Trophoblast cell (in vitro differentiated cells and primary cell): ENCODE results near the gene LAMA2.

Experiments
- DNase-seq, 2 donors: peaks; one replicate each; pipeline ENCODE4 v3.0.0-alpha.2; 2016
- H2AFZ ChIP-seq: 2 replicates; pipeline ENCODE4 v1.6.1; 2013; ENCODE audit warnings: low read length, moderate library complexity, mild to moderate bottlenecking; ENCODE audit not compliant: insufficient read depth, poor library complexity
- H2AK5ac ChIP-seq: 2 replicates; pipeline ENCODE4 v1.6.1; 2013; ENCODE audit warnings: mild to moderate bottlenecking, low read length
- H2BK120ac ChIP-seq: 2 replicates; pipeline ENCODE4 v1.6.1; 2013; ENCODE audit warnings: low read length, mild to moderate bottlenecking, moderate library complexity; ENCODE audit not compliant: insufficient read depth, poor library complexity
- H2BK12ac ChIP-seq: 2 replicates; pipeline ENCODE4 v1.6.1; 2013; ENCODE audit warnings: mild to moderate bottlenecking, low read length, moderate library complexity
- H2BK5ac ChIP-seq: 2 replicates; pipeline ENCODE4 v1.6.1; 2013; ENCODE audit warnings: low read length, low read depth, moderate library complexity, mild to moderate bottlenecking; ENCODE audit not compliant: poor library complexity
- H3K14ac ChIP-seq: 2 replicates; pipeline ENCODE4 v1.6.1; 2013; ENCODE audit warnings: mild to moderate bottlenecking, low read length
- H3K18ac ChIP-seq: 2 replicates; pipeline ENCODE4 v1.6.1; 2013; ENCODE audit warnings: mild to moderate bottlenecking, low read length
- H3K23ac ChIP-seq: 2 replicates; pipeline ENCODE4 v1.6.1; 2013; ENCODE audit warnings: low read length
- H3K27ac ChIP-seq: 2 replicates; pipeline ENCODE4 v1.5.1; 2013; ENCODE audit warnings: low read depth, mild to moderate bottlenecking, inconsistent platforms, low read length, moderate library complexity
- H3K27me3 ChIP-seq: 2 replicates; pipeline ENCODE4 v1.6.1; 2013; ENCODE audit warnings: inconsistent platforms, mild to moderate bottlenecking, low read length, moderate library complexity; ENCODE audit not compliant: insufficient read depth
- H3K36me3 ChIP-seq, 2 experiments: 1 replicate in 1 of 2; 2 replicates in 1 of 2; pipeline ENCODE4 v1.6.1; 2013; ENCODE audit warnings: low read length in 2 of 2, mild to moderate bottlenecking in 2 of 2, moderate library complexity in 1 of 2; ENCODE audit not compliant: insufficient read depth in 2 of 2, control insufficient read depth in 1 of 2
- H3K4ac ChIP-seq: 2 replicates; pipeline ENCODE4 v1.6.1; 2013; ENCODE audit warnings: low read depth, mild to moderate bottlenecking, low read length, moderate library complexity
- H3K4me1 ChIP-seq, 2 experiments: 1 replicate in 1 of 2; 2 replicates in 1 of 2; pipeline ENCODE4 v1.6.1; 2013; ENCODE audit warnings: low read length in 2 of 2, mild to moderate bottlenecking in 2 of 2, moderate library complexity in 1 of 2; ENCODE audit not compliant: insufficient read depth in 2 of 2, control insufficient read depth in 1 of 2
- H3K4me2 ChIP-seq: 2 replicates; pipeline ENCODE4 v1.6.1; 2013; ENCODE audit warnings: inconsistent platforms, mild to moderate bottlenecking, low read length, moderate library complexity
- H3K4me3 ChIP-seq: 2 replicates; pipeline ENCODE4 v1.5.1; 2013; ENCODE audit warnings: mild to moderate bottlenecking, low read depth, low read length, inconsistent platforms
- H3K79me1 ChIP-seq: one replicate; pipeline ENCODE4 v1.6.1; 2013; ENCODE audit warnings: low read length
- H3K79me2 ChIP-seq: 2 replicates; pipeline ENCODE4 v1.6.1; 2013; ENCODE audit warnings: low read length, mild to moderate bottlenecking; ENCODE audit not compliant: control insufficient read depth, insufficient read depth, poor library complexity
- H3K9ac ChIP-seq: 2 replicates; pipeline ENCODE4 v1.6.1; 2013; ENCODE audit warnings: mild to moderate bottlenecking, low read length
- H3K9me3 ChIP-seq: 2 replicates; pipeline ENCODE4 v1.6.1; 2013; ENCODE audit warnings: low read depth, mild to moderate bottlenecking, control low read depth, inconsistent platforms, low read length; ENCODE audit not compliant: insufficient read depth
- H4K12ac ChIP-seq: 2 replicates; pipeline ENCODE4 v1.6.1; 2013; ENCODE audit warnings: low read depth, mild to moderate bottlenecking, low read length, moderate library complexity
- H4K8ac ChIP-seq: 2 replicates; pipeline ENCODE4 v1.6.1; 2013; ENCODE audit warnings: low read depth, mild to moderate bottlenecking, low read length, moderate library complexity
- H4K91ac ChIP-seq: one replicate; pipeline ENCODE4 v1.6.1; 2013; ENCODE audit warnings: low read depth, mild to moderate bottlenecking, low read length, moderate library complexity
- WGBS: extraction: QIAGEN DNeasy Blood & Tissue Kit; methylation state at CpG from one replicate; pipeline ENCODE4 v1.1.7; 2013; ENCODE audit warnings: missing lambda C conversion rate; ENCODE audit not compliant: insufficient read length, insufficient coverage; ENCODE audit errors: extremely low coverage; 5-methylcytosine and 5-hydroxymethylcytosine counted together

LAMA2 gene

GRCh38 chr6:129555206-129555832 lies 672.4 kb downstream of the LAMA2 start:
- H2AFZ ChIP-seq: no peak overlapping the region
- H4K8ac ChIP-seq: no peak overlapping the region
- H3K4me1 ChIP-seq: peaks cover 0 to 4% of the 10 kb centered on the region in 2 experiments
- DNase-seq: no peak
- no peak overlapping the region for H3K14ac ChIP-seq
- no peak overlapping the region for H2AK5ac ChIP-seq
- no peak overlapping the region for H3K23ac ChIP-seq
- H4K12ac ChIP-seq: no peak overlapping the region
- no peak overlapping the region for H3K4ac ChIP-seq
- no peaks in the 10 kb centered on the region for H3K79me2 ChIP-seq
- H2BK12ac ChIP-seq: no peak overlapping the region
- no peak overlapping the region for H4K91ac ChIP-seq
- H3K79me1 ChIP-seq: peaks cover 2% of the 10 kb centered on the region
- WGBS: no CpG with 5 or more reads among the region's 5 CpGs
- H3K36me3 ChIP-seq: peaks cover 0 to 2% of the 10 kb centered on the region in 2 experiments
- H3K27ac ChIP-seq: no peak overlapping the region
- no peak overlapping the region for H2BK120ac ChIP-seq
- no peaks in the 10 kb centered on the region for H3K27me3 ChIP-seq
- no peak overlapping the region for H3K4me2 ChIP-seq
- no peak overlapping the region for H3K4me3 ChIP-seq
- no peak overlapping the region for H2BK5ac ChIP-seq
- H3K9ac ChIP-seq: no peak overlapping the region
- H3K9me3 ChIP-seq: no peaks in the 10 kb centered on the region
- no peak overlapping the region for H3K18ac ChIP-seq

GRCh38 chr6:129558248-129558647 lies 675.3 kb downstream of the LAMA2 start:
- Histone ChIP-seq H3K9me3 (no peaks in the 10 kb centered on the region), H4K91ac (no peak overlapping the region), H2BK12ac (no peak overlapping the region), H3K4ac (no peak overlapping the region), H3K36me3 (no peaks in the 10 kb centered on the region), H2AK5ac (no peak overlapping the region), H3K14ac (no peak overlapping the region), H3K9ac (no peak overlapping the region), H4K8ac (no peak overlapping the region), H3K18ac (no peak overlapping the region), H3K23ac (no peak overlapping the region), H2BK5ac (no peak overlapping the region), H3K79me2 (no peaks in the 10 kb centered on the region), H4K12ac (no peak overlapping the region), H3K27ac (no peak overlapping the region), H3K4me3 (no peak overlapping the region), H2BK120ac (no peak overlapping the region), H3K4me1 (no peaks in the 10 kb centered on the region), H3K27me3 (no peaks in the 10 kb centered on the region), H3K79me1 (no peaks in the 10 kb centered on the region), H3K4me2 (no peak overlapping the region), H2AFZ (no peak overlapping the region)
- WGBS: no CpG with 5 or more reads among the region's 1 CpG
- DNase-seq: no peak

GRCh38 chr6:129565366-129565765 lies 682.4 kb downstream of the LAMA2 start:
- Histone ChIP-seq H4K8ac (no peak overlapping the region), H2AK5ac (no peak overlapping the region), H3K23ac (no peak overlapping the region), H3K4ac (no peak overlapping the region), H3K79me2 (no peaks in the 10 kb centered on the region), H4K91ac (no peak overlapping the region), H3K4me2 (no peak overlapping the region), H3K27me3 (no peaks in the 10 kb centered on the region), H3K9me3 (no peaks in the 10 kb centered on the region), H3K27ac (no peak overlapping the region), H3K79me1 (no peaks in the 10 kb centered on the region), H3K9ac (no peak overlapping the region), H4K12ac (no peak overlapping the region), H3K4me3 (no peak overlapping the region), H2BK5ac (no peak overlapping the region), H3K14ac (no peak overlapping the region), H3K18ac (no peak overlapping the region), H3K36me3 (no peaks in the 10 kb centered on the region), H2BK120ac (no peak overlapping the region), H3K4me1 (peaks cover 6% of the 10 kb centered on the region in 2 experiments), H2BK12ac (no peak overlapping the region), H2AFZ (no peak overlapping the region)
- DNase-seq: peak; percentile 56 to 85
- WGBS: no CpG with 5 or more reads among the region's 4 CpGs

- no peaks in the 10 kb centered on the region for H3K79me2 ChIP-seq
- no peak overlapping the region for H3K14ac ChIP-seq
- H4K12ac ChIP-seq: no peak overlapping the region
- H2BK12ac ChIP-seq: peak overlapping the region; percentile 52
- peak overlapping the region; percentile 53 for H2BK5ac ChIP-seq
- no CpG with 5 or more reads among the region's 2 CpGs for WGBS
- no peak overlapping the region for H3K4ac ChIP-seq
- DNase-seq: no peak
- H3K9me3 ChIP-seq: no peaks in the 10 kb centered on the region
- no peak overlapping the region for H3K18ac ChIP-seq
- no peak overlapping the region for H4K8ac ChIP-seq
- no peaks in the 10 kb centered on the region for H3K27me3 ChIP-seq
- no peak overlapping the region for H4K91ac ChIP-seq
- H2AFZ ChIP-seq: no peak overlapping the region
- no peaks in the 10 kb centered on the region for H3K36me3 ChIP-seq
- H3K4me2 ChIP-seq: no peak overlapping the region
- H3K79me1 ChIP-seq: no peaks in the 10 kb centered on the region
- peak overlapping the region; percentile 61 for H3K27ac ChIP-seq
- no peak overlapping the region for H3K4me3 ChIP-seq
- H3K23ac ChIP-seq: no peak overlapping the region
- H3K9ac ChIP-seq: no peak overlapping the region
- peaks cover 6% of the 10 kb centered on the region in 2 experiments for H3K4me1 ChIP-seq
- H2BK120ac ChIP-seq: peak overlapping the region; percentile 49
- H2AK5ac ChIP-seq: no peak overlapping the region
These were observed 682.9 kb downstream of the LAMA2 start for GRCh38 chr6:129565811-129566210.
